Muscle layer of colon (tissue), 2 donors: ENCODE results near the gene CDIPT.

Source experiments
- H3K27ac ChIP-seq: one replicate; pipeline ENCODE4 v1.7.0; 2013; ENCODE audit warnings: low read depth, mild to moderate bottlenecking, low read length, moderate library complexity
- H3K27me3 ChIP-seq, 2 donors: one replicate each; pipeline ENCODE4 v1.7.0; 2013; ENCODE audit warnings: low read length in 2 of 2, mild to moderate bottlenecking in 2 of 2; ENCODE audit not compliant: insufficient read depth in 2 of 2, control insufficient read depth in 1 of 2
- H3K36me3 ChIP-seq: one replicate; pipeline ENCODE4 v1.7.0; 2013; ENCODE audit warnings: mild to moderate bottlenecking, low read length; ENCODE audit not compliant: insufficient read depth
- H3K4me1 ChIP-seq: one replicate; pipeline ENCODE4 v1.7.0; 2013; ENCODE audit warnings: mild to moderate bottlenecking, low read length; ENCODE audit not compliant: insufficient read depth
- H3K4me3 ChIP-seq, 2 donors: one replicate each; pipeline ENCODE4 v1.7.0; 2013; ENCODE audit warnings: low read length in 2 of 2, low read depth in 1 of 2, mild to moderate bottlenecking in 1 of 2, moderate library complexity in 1 of 2
- H3K9ac ChIP-seq: one replicate; pipeline ENCODE4 v1.7.0; 2013; ENCODE audit warnings: low read length
- H3K9me3 ChIP-seq: one replicate; pipeline ENCODE4 v1.7.0; 2013; ENCODE audit warnings: mild to moderate bottlenecking, low read length
- donor health status: abdominal sarcoma.
- donor health status: Adenocarcinoma of cecum.

CDIPT gene

DNA sequence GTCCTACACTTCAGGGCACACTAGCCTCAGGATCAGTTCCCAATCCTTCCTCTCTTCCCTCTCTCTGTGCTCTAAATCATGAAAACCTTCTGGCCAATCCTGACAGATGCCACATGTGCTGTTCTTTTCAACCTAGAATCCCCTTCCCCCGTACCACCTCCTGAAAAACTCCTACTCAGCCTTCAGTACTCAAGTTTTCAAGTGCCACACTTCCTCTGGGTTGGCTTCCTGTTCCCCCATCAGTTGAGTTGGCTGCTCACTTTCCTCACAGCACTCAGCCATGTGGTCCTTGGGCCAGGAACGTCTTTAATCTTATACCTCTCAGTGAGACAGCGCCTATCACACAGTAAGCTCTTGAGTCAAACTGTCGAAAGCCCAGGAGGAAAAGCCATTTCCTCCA lies 40.6 kb upstream of the CDIPT start:
- no peak overlapping the region for H3K9ac ChIP-seq
- peaks cover 4% of the 10 kb centered on the region for H3K4me1 ChIP-seq
- no peak overlapping the region for H3K27ac ChIP-seq
- no peaks in the 10 kb centered on the region for H3K9me3 ChIP-seq
- no peak overlapping the region for H3K4me3 ChIP-seq
- H3K36me3 ChIP-seq = no peaks in the 10 kb centered on the region
- peaks cover 3 to 19% of the 10 kb centered on the region in 2 donors for H3K27me3 ChIP-seq

DNA sequence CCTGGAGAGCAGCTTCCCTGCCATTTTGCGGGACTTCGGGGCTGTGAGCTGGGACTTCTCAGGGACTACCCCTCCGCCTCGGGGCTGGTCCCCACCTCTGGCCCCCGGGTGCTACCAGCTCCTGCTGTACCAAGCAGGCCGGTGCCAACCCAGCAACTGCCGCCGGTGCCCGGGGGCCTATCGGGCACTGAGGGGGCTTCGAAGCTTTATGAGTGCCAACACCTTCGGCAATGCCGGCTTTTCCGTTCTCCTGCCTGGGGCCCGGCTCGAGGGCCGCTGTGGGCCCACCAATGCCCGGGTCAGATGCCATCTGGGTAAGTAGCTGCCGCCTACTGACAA lies 38.5 kb upstream of the CDIPT start:
- no peaks in the 10 kb centered on the region for H3K9me3 ChIP-seq
- no peak overlapping the region for H3K4me3 ChIP-seq
- no peak overlapping the region for H3K27ac ChIP-seq
- no peak overlapping the region for H3K9ac ChIP-seq
- H3K36me3 ChIP-seq = no peaks in the 10 kb centered on the region
- peaks cover 4% of the 10 kb centered on the region for H3K4me1 ChIP-seq
- peaks cover 17 to 39% of the 10 kb centered on the region in 2 donors for H3K27me3 ChIP-seq

DNA sequence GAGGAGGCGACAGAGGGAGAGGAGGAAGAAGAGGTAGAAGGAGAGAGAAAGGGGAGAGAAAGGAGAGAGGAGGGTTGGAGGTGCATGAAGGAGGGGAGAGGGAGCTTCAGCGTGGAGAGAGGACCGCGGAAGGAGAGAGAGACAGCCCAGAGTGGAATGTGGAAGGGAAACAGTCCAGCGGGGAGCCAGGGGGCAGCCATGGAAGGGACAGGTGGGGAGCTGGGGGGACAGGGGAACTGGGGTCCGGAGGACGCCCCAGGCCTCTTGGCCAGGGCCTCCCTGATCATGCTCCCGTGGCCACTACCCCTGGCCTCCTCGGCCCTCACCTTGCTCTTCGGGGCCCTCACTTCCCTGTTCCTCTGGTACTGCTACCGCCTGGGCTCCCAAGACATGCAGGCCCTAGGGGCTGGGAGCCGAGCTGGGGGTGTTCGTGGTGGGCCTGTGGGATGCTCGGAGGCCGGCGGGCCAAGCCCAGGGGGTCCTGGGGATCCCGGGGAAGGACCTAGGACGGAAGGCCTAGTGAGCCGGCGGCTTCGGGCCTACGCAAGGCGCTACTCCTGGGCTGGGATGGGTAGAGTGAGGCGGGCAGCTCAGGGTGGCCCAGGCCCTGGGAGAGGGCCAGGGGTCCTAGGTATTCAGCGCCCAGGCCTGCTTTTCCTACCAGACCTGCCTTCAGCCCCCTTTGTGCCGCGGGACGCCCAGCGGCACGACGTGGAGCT lies 38.0 kb upstream of the CDIPT start:
- peak overlapping the region in 1 of 2 donors; percentile 38 for H3K4me3 ChIP-seq
- no peak overlapping the region for H3K9ac ChIP-seq
- no peaks in the 10 kb centered on the region for H3K9me3 ChIP-seq
- H3K27ac ChIP-seq = no peak overlapping the region
- H3K36me3 ChIP-seq = no peaks in the 10 kb centered on the region
- peaks cover 4% of the 10 kb centered on the region for H3K4me1 ChIP-seq
- H3K27me3 ChIP-seq = peaks cover 17 to 41% of the 10 kb centered on the region in 2 donors

DNA sequence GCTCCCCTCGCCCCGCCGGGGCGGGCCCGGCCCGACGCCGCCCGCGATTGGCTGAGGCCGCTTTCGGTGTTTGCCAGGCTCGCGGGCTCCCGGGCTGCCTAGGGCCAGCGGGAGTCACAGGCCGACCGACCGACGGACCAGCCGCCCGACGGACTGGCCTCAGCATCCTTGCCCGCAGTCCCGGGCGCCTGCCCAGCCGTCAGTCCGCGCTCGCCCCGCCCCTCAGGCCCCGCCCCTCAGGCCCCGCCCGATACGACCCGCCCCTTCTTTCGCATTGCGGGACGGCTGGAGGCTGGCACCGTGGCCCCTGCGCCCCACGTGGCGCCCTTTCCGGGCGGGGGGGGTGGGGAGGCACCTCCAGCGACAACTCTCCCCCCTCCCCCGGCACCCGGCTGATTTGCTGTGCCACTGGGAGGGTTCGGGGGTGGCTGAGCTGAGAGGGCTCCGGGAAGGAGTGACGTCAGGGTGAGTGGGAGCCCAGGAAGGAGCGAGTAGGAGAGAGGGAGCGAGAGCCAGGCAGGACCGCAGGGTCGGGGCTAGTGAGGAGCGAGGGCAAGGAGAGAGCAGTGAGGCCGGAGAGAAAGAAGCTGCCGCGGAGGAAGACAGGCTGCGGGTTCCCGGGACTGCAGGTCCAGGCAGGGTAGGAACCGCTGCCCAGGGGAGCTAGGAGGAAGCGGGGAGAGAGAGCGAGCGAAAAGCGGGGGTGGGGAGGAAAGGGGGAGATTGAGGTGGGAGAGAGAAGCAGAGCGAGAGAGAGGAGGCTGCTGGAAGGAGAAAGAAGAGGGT lies 37.3 kb upstream of the CDIPT start, which contains the start of gene ASPHD1:
Gene ASPHD1, plus strand, starts transcription at position 387 of the 786 bp plus-strand sequence. CDS start 484 bp downstream, outside the sequence.
- Histone ChIP-seq H3K27ac (no peak within 1 kb of the TSS), H3K27me3 (peaks cover 17 to 41% of the 10 kb centered on the region in 2 donors), H3K4me1 (peaks cover 4% of the 10 kb centered on the region), H3K9me3 (no peaks in the 10 kb centered on the region), H3K4me3 (peak within 1 kb of the TSS; percentile 38 to 41), H3K9ac (no peak within 1 kb of the TSS), H3K36me3 (no peaks in the 10 kb centered on the region)

GRCh38 chr16:29899516-29900101 lies 36.6 kb upstream of the CDIPT start, which contains the start of gene SEZ6L2:
SEZ6L2 (minus strand) TSS chr16:29899550; CDS start chr16:29899019, 531 bp downstream.
- no peaks in the 10 kb centered on the region for H3K36me3 ChIP-seq
- peaks cover 17 to 41% of the 10 kb centered on the region in 2 donors for H3K27me3 ChIP-seq
- peaks cover 4% of the 10 kb centered on the region for H3K4me1 ChIP-seq
- no peak within 1 kb of the TSS for H3K27ac ChIP-seq
- H3K9ac ChIP-seq = no peak within 1 kb of the TSS
- H3K9me3 ChIP-seq = no peaks in the 10 kb centered on the region
- H3K4me3 ChIP-seq = peak within 1 kb of the TSS; percentile 38 to 41

DNA sequence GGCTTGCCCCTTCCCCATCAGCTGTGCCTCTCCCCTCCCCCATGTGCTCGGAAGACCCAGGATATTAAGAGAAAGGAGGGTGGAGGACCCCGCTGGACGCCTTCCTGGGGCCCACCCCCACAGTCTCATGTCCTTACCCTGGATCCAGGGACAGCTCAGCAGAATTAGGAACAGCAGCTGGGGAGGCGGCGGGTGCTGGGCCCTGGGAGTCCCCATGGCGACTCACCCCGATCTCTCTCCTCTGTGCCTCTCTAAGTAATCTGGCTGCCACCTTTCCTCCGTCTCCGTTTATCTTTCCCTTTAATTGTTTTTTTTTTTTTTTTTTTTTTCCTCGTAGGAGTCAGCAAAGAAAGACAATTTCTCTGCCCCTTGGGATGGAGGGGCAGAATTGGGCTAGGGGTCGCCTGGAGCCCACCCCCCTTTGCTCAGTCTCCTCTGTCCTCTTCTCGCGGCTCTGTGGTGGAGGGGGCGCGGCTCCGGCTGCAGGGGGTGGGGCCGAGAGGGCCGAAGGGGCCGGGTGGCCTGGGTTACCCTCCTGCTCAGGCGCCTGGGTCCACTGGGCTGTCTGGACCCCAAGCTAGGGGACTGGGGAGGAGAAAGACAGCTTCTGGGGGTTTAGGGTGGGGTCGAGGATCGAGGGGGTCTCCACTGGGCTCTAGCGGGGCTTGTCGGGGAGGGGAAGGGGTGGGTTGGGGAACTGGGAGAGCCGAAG lies 35.9 kb upstream of the CDIPT start:
- Histone ChIP-seq H3K27ac (no peak overlapping the region), H3K4me1 (peaks cover 4% of the 10 kb centered on the region), H3K4me3 (no peak overlapping the region), H3K9me3 (no peaks in the 10 kb centered on the region), H3K27me3 (peaks cover 17 to 41% of the 10 kb centered on the region in 2 donors), H3K36me3 (no peaks in the 10 kb centered on the region), H3K9ac (no peak overlapping the region)

GRCh38 chr16:29898135-29898803 lies 35.2 kb upstream of the CDIPT start:
- H3K4me1 ChIP-seq = peaks cover 4% of the 10 kb centered on the region
- H3K36me3 ChIP-seq = no peaks in the 10 kb centered on the region
- H3K27ac ChIP-seq = no peak overlapping the region
- no peak overlapping the region for H3K9ac ChIP-seq
- peaks cover 17 to 41% of the 10 kb centered on the region in 2 donors for H3K27me3 ChIP-seq
- no peaks in the 10 kb centered on the region for H3K9me3 ChIP-seq
- H3K4me3 ChIP-seq = no peak overlapping the region

DNA sequence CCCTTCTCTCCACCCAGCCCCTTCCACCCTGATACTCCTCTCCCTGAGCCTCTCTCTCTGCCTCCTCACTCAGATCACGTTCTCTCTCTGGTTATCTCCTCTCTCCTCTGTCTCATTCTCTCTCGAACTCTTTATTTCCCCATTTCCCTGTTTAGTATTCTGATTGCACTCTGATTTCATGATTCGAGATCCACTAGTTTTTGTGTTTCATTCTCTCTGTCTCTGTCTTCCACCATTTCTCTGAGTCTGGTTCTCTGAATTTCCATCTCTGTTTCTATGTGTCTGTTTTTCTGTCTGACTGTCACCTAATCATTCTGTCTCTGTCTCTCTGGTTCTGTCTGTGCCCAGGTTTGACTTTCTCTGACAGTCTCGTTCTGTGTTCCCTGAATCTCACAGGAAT lies 34.3 kb upstream of the CDIPT start:
- H3K4me3 ChIP-seq = no peak overlapping the region
- peaks cover 17 to 41% of the 10 kb centered on the region in 2 donors for H3K27me3 ChIP-seq
- H3K9ac ChIP-seq = no peak overlapping the region
- no peaks in the 10 kb centered on the region for H3K36me3 ChIP-seq
- no peaks in the 10 kb centered on the region for H3K9me3 ChIP-seq
- no peak overlapping the region for H3K27ac ChIP-seq
- H3K4me1 ChIP-seq = peaks cover 4% of the 10 kb centered on the region

DNA sequence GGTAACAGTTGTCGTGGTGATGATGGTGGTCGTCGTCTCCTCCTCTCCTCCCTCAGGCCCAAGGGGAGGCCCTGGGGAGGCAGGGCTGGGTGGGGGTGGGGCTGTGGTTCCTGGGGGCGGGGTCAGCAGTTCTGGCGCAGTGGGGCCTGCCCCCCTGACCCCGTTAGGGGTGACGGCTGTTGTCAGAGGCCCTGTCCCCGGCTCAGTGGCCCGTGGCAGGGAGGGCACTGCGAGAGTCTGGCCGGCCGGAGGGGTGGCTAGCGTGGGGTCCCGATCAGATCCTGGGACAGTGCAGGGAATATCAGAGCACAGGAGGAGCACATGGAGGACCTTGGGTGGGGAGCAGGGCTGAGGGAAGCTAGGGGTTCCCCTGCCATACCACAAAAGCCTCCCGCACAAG lies 33.8 kb upstream of the CDIPT start:
- no peak overlapping the region for H3K27ac ChIP-seq
- no peaks in the 10 kb centered on the region for H3K36me3 ChIP-seq
- peaks cover 17 to 41% of the 10 kb centered on the region in 2 donors for H3K27me3 ChIP-seq
- no peaks in the 10 kb centered on the region for H3K9me3 ChIP-seq
- H3K4me3 ChIP-seq = no peak overlapping the region
- no peak overlapping the region for H3K9ac ChIP-seq
- H3K4me1 ChIP-seq = peaks cover 4% of the 10 kb centered on the region

DNA sequence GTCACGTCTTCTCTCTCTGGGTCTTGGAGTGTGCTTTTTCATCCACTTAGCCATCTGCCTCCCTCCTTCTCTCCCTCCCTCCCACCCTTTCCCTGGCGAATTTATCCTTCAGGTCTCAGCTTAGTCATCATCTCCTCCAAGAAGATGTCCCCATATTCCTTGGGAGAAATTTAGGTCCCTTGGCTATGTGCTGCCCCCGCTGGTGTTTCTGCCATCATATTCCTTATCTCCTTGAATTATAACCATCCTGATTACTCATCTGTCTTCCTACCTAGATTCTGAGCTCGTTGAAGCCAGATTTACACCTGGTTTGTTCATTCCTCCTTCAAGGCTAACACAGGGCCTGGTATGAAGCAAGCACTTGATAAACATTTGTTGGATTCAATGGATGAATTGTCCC lies 31.3 kb upstream of the CDIPT start:
- H3K9me3 ChIP-seq = no peaks in the 10 kb centered on the region
- no peak overlapping the region for H3K4me3 ChIP-seq
- no peak overlapping the region for H3K27ac ChIP-seq
- no peaks in the 10 kb centered on the region for H3K4me1 ChIP-seq
- H3K27me3 ChIP-seq = peaks cover 17 to 30% of the 10 kb centered on the region in 2 donors
- no peaks in the 10 kb centered on the region for H3K36me3 ChIP-seq
- no peak overlapping the region for H3K9ac ChIP-seq
